Measurements from ENCODE around the gene EIF4G2.
A peak's percentile ranks its signal among the peaks of the same experiment; 100 is the strongest.

Gene EIF4G2

DNA sequence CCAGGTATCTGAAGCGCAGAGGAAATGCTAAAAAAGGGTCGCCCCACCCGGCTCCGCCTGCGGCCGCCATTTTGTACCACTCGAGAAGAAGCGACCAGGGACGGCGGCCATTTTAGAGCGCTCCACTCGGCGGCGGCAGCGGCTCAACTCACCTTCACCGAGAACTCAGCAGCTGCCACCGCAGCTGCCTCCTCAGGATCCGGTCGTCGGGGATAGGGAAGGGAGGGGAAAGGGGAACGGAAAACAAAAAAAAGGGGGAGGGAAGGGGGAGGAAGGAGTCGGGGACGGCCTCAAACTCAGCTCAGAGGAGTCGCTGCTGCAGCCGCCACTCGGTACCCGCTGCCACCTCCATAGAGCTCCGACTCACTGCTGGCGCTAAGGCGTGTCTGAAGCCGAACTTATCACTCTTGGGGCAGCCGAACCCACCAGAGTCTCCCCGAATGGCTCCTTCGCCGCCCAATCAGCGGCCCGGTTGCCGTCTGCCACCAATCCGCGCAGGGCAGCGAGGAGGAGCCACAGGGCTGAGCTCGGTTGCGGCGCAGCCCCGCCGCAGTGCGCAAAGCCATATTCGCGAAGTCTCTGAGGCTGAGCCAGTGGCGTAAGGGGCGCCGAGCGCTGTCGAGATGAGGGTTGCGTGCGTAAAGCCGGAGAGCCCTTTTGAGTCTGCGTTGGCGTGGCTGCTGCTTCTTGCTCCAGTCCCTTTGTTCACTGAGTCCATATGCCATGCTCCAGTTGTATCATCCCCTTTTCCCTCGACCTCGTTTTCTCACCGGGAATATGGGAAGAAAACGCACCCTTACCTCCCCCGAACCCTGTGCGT, at the start of gene EIF4G2:
TSS of gene EIF4G2 (minus strand) at position 374 of the 820 bp plus-strand sequence.
- H4K20me1 ChIP-seq: peaks cover 26 to 46% (median 44%) of the 10 kb centered on the region in 11 experiments; a peak in 21 of 22 replicates
- H3K27ac ChIP-seq: peak within 1 kb of the TSS; percentile 96 to 100 (median 100)
- no peak for TF ChIP-seq Cebpa-rat (IDR thresholded peaks at IDR 0.05)
- no peaks in the 10 kb centered on the region for H3K9me3 ChIP-seq (replicated peaks in 1 of 11)
- no peaks in the 10 kb centered on the region for H3K27me3 ChIP-seq
- peak within 1 kb of the TSS; percentile 86 to 100 (median 98) for H3K4me3 ChIP-seq
- H3K4me1 ChIP-seq: peaks cover 29 to 40% (median 37%) of the 10 kb centered on the region in 10 experiments
- peak within 1 kb of the TSS; percentile 98 to 100 (median 100) for H3K9ac ChIP-seq
- H3K4me2 ChIP-seq: peak within 1 kb of the TSS; percentile 89 to 97 (median 94)
- peaks cover 34 to 41% (median 40%) of the 10 kb centered on the region in 11 experiments for H3K36me3 ChIP-seq

DNA sequence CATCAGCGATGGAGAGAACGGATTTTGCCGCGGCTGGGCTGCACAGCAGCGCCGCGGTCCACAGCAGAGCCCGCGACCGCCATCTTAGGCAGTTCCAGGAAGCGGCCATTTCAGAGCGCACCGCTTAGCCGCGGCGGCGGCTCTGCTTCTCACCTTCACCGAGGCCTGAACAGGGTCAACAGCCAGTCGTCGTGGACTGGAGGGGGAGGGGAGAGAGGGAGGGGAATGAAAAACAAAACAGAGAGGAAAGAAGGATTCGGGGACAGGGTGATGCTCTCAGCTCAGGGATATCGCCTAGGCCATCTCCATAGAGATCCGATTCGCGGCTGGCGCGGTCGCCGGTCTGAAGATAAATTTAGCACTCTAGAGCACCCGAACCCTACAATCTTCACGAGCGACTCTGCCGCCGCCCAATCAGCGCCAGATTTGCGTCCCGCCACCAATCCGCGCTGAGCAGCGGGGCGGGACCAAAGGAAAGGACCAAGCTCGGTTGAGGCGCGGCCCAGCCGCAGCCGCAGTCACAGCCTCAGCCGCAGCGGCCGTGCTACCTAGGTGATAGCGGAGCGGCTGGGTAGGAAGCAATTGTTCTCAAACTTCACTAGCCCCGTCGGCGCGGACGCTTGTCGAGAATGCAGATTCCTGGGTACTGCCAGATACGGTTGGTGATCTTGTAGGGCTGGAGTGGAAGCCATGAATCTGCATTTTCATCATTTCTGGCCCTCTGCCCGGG, 49.1 kb upstream of the EIF4G2 start, which contains the start of gene ZBED5:
TSS of gene ZBED5 (minus strand) at position 345 of the 730 bp plus-strand sequence. CDS start 3,108 bp downstream, outside the sequence.
- H4K20me1 ChIP-seq: no peaks in the 10 kb centered on the region
- H3K36me3 ChIP-seq: peaks cover 26 to 33% (median 27%) of the 10 kb centered on the region in 11 experiments
- no peaks in the 10 kb centered on the region for H3K27me3 ChIP-seq
- peak within 1 kb of the TSS; percentile 86 to 96 (median 93) for H3K27ac ChIP-seq
- peaks cover 0 to 10% (median 0%) of the 10 kb centered on the region in 11 experiments; a peak in 2 of 22 replicates for H3K9me3 ChIP-seq (replicated peaks in 1 of 11)
- TF ChIP-seq Cebpa-rat (IDR thresholded peaks at IDR 0.05): no peak
- H3K9ac ChIP-seq: peak within 1 kb of the TSS; percentile 85 to 95 (median 90)
- peaks cover 16 to 45% (median 32%) of the 10 kb centered on the region in 10 experiments for H3K4me1 ChIP-seq
- peak within 1 kb of the TSS; percentile 84 to 95 (median 87) for H3K4me2 ChIP-seq
- peak within 1 kb of the TSS; percentile 74 to 96 (median 85) for H3K4me3 ChIP-seq

DNA sequence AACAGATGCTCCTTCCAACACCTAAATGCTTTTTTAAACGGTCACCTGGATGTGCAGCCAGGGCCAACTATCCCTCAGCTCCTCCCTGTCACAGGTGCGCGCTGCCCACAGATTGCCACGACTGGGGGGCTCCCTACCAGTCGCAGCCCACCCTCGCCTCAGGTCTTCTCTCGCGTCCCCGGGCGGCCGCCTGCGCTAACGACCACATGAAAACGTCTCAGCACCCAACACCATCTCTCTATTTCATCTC, 48.7 kb upstream of the EIF4G2 start:
- Histone ChIP-seq H3K4me3 (peak overlapping the region; percentile 74 to 96 (median 85)), H4K20me1 (no peaks in the 10 kb centered on the region), H3K4me2 (peak overlapping the region; percentile 81 to 94 (median 86)), H3K27ac (peak overlapping the region; percentile 86 to 96 (median 93)), H3K9ac (peak overlapping the region; percentile 85 to 95 (median 90)), H3K4me1 (peaks cover 16 to 40% (median 28%) of the 10 kb centered on the region in 10 experiments), H3K27me3 (no peaks in the 10 kb centered on the region), H3K9me3 (replicated peaks in 1 of 11) (peaks cover 0 to 10% (median 0%) of the 10 kb centered on the region in 11 experiments; a peak in 2 of 22 replicates), H3K36me3 (peaks cover 31 to 38% (median 32%) of the 10 kb centered on the region in 11 experiments)
- TF ChIP-seq Cebpa-rat (IDR thresholded peaks at IDR 0.05): no peak

DNA sequence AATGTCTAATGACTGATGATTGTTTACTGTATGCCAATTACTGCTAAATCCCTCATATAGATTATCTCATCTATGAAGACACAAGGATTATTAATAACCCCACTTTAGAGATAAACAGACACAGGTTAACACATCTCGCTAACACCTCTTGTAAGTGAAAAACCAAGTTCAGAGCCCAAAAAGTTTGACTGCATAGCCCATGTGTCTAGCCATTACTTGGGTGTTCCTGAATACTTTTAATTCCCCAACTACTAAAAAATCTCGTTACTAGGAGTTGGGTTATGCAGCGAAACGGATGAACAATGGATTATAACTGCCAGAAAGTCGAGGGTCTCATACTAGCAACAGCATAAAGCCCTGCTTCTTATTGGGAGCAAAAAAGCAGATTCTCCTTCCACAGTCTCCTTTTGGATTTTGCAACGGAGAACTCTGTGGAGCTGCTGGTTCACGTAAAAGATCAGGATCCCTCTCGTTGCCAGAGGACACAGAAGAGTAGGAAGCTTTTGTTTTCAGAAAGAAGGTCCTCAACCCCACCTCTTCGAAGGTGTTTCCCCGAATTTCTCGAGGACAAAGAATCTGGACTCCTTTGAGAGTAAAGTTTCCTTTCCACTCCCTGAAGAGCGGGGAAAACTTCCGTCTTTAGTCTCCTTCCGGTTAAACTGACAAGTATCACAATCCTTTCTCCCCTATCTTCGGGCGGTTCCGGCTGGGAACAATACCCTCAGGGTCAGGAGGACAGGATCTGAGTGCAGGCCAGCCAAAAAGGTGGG, 48.1 kb upstream of the EIF4G2 start:
- TF ChIP-seq Cebpa-rat (IDR thresholded peaks at IDR 0.05): no peak

DNA sequence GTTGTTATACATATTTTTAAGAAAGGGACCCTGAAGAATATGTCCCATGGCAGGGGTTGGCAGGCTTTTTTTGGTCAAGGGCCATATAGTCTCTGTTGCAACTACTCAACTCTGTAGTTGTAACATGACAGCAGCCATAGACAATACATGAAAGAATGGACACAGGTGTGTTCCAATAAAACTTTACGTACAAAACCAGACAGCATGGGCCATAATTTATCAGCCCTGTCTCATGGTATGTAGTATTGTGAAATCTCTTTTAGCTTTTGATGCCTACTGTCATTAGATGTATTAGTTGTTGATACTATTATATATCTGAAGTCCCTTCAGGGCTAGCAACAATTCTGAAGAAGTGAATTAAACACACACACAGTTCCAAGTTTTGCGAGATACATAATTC, 46.6 kb upstream of the EIF4G2 start:
- no peak for TF ChIP-seq Cebpa-rat (IDR thresholded peaks at IDR 0.05)
- no peak overlapping the region for H3K9ac ChIP-seq
- no peak overlapping the region; a peak in 1 of 20 replicates for H3K4me3 ChIP-seq
- peak overlapping the region in 9 of 11 experiments; percentile 3 to 94 (median 30); a peak in 12 of 22 replicates for H3K4me2 ChIP-seq
- H3K27me3 ChIP-seq: no peaks in the 10 kb centered on the region
- H3K9me3 ChIP-seq (replicated peaks in 1 of 11): peaks cover 0 to 10% (median 0%) of the 10 kb centered on the region in 11 experiments; a peak in 2 of 22 replicates
- peaks cover 16 to 27% (median 24%) of the 10 kb centered on the region in 10 experiments for H3K4me1 ChIP-seq
- no peak overlapping the region for H3K27ac ChIP-seq
- H4K20me1 ChIP-seq: no peaks in the 10 kb centered on the region
- H3K36me3 ChIP-seq: peaks cover 42 to 54% (median 47%) of the 10 kb centered on the region in 11 experiments

More for the DNA sequence above, 48.1 kb upstream of the EIF4G2 start:
- H3K4me1 ChIP-seq: peaks cover 16 to 35% (median 26%) of the 10 kb centered on the region in 10 experiments
- H4K20me1 ChIP-seq: no peaks in the 10 kb centered on the region
- H3K9me3 ChIP-seq (replicated peaks in 1 of 11): peaks cover 0 to 10% (median 0%) of the 10 kb centered on the region in 11 experiments; a peak in 2 of 22 replicates
- peak overlapping the region; percentile 85 to 95 (median 90) for H3K9ac ChIP-seq
- peak overlapping the region; percentile 74 to 96 (median 85) for H3K4me3 ChIP-seq
- H3K27me3 ChIP-seq: no peaks in the 10 kb centered on the region
- peaks cover 36 to 43% (median 37%) of the 10 kb centered on the region in 11 experiments for H3K36me3 ChIP-seq
- peak overlapping the region; percentile 81 to 94 (median 86) for H3K4me2 ChIP-seq
- H3K27ac ChIP-seq: peak overlapping the region; percentile 86 to 96 (median 93)

DNA sequence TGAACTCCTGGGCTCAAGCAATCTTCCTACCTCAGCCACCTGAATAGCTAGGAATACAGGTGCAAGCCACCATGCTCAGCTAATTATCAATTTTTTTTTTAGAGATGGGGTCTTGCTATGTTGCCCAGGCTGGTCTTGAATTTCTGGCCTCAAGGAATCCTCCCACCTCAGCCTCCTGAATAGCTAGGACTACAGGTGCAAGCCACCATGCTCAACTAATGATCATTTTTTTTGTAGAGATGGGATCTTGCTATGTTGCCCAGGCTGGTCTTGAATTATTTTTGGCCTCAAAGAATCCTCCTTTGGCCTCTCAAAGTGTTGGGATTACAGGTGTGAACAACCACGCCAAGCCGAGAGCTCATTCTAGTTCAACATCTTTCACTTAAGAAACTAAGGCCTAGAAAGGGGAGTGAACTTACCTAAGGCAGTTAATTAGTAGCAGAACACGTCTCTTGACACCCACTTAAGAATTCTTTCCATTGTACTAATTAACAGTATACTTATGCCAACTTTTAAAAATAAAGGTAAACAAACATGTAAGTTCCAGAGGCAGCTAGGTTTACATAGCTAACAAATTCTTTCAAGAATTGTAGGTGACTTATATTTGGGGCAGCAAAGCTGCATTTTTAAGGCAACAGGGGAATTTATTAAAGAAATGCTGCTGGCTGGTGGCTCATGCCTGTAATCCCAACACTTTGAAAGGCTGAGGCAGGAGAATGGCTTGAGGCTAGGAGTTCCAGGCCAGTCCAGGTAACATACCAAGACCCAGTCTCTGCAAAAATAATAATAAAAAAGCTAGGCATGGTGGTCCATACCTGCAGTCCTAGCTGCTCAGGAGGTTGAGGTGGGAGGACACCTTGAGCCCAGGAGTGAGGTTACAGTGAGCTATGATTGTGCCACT, 39.5 kb upstream of the EIF4G2 start:
- no peak overlapping the region for H3K9ac ChIP-seq

DNA sequence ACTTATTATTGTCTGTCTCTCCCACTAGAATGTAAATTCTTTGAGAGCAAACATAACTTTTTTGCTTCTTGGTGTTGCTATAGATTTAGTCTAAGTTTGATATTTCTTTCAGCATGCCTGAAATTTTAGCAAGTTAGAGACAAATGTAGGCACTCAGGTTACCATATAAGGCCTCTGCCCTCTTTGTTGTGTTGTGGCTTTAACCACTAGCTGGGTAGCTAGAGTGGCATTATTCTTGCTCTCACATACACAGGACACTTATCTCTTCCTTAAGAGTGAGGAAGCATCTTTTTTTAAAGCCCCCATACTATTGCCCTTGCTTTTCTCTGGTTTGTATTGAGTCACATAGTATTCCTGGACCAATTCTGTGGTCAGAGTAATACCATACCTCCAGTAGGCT, 37.9 kb upstream of the EIF4G2 start:
- no peak overlapping the region for H3K4me2 ChIP-seq
- TF ChIP-seq Cebpa-rat (IDR thresholded peaks at IDR 0.05): no peak

More for the DNA sequence above, 39.5 kb upstream of the EIF4G2 start:
- H3K9me3 ChIP-seq (replicated peaks in 1 of 11): no peaks in the 10 kb centered on the region; a peak in 1 of 22 replicates
- H3K27me3 ChIP-seq: no peaks in the 10 kb centered on the region
- peaks cover 18 to 44% (median 36%) of the 10 kb centered on the region in 11 experiments for H3K36me3 ChIP-seq
- no peaks in the 10 kb centered on the region for H4K20me1 ChIP-seq
- H3K4me3 ChIP-seq: no peak overlapping the region
- no peak overlapping the region for H3K27ac ChIP-seq
- H3K4me1 ChIP-seq: 0 out of 20 replicates have a peak, but pooled peaks cover 0 to 5% (median 0%) of the 10 kb centered on the region in 10 experiments
- no peak for TF ChIP-seq Cebpa-rat (IDR thresholded peaks at IDR 0.05)
- H3K4me2 ChIP-seq: no peak overlapping the region

More for the DNA sequence above, 37.9 kb upstream of the EIF4G2 start:
- Histone ChIP-seq H4K20me1 (no peaks in the 10 kb centered on the region), H3K9me3 (replicated peaks in 1 of 11) (no peaks in the 10 kb centered on the region), H3K27me3 (no peaks in the 10 kb centered on the region), H3K4me1 (peaks cover 0 to 6% (median 1%) of the 10 kb centered on the region in 10 experiments; a peak in 7 of 20 replicates), H3K36me3 (peaks cover 3 to 28% (median 20%) of the 10 kb centered on the region in 11 experiments; a peak in 18 of 22 replicates), H3K27ac (no peak overlapping the region), H3K4me3 (no peak overlapping the region), H3K9ac (no peak overlapping the region)
